ENCODE measurements around the gene WDR64. TPM values are rescaled to one million over a fixed set of nuclear protein-coding genes. Genes with fewer than 3 reads are reported as not detected.

The WDR64 gene
- total and polyA plus RNA-seq, 2 experiments from 2014 or later = 0.07 TPM; not detected in 1

- TF ChIP-seq EZH2phosphoT487 (IDR thresholded peaks at IDR 0.05; ENCODE audit: low read depth, severe bottlenecking, unreplicated experiment) (no peak), EZH2 (IDR thresholded peaks at IDR 0.05; ENCODE audit: borderline replicate concordance) (no peak)
- TF ChIP-seq, protein P1, sequence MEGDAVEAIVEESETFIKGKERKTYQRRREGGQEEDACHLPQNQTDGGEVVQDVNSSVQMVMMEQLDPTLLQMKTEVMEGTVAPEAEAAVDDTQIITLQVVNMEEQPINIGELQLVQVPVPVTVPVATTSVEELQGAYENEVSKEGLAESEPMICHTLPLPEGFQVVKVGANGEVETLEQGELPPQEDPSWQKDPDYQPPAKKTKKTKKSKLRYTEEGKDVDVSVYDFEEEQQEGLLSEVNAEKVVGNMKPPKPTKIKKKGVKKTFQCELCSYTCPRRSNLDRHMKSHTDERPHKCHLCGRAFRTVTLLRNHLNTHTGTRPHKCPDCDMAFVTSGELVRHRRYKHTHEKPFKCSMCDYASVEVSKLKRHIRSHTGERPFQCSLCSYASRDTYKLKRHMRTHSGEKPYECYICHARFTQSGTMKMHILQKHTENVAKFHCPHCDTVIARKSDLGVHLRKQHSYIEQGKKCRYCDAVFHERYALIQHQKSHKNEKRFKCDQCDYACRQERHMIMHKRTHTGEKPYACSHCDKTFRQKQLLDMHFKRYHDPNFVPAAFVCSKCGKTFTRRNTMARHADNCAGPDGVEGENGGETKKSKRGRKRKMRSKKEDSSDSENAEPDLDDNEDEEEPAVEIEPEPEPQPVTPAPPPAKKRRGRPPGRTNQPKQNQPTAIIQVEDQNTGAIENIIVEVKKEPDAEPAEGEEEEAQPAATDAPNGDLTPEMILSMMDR (IDR thresholded peaks at IDR 0.05; ENCODE audit: poor library complexity) = no peak
- no peak overlapping the region for H2AFZ ChIP-seq
- H3K4me1 ChIP-seq (ENCODE audit: insufficient read depth) = no peaks in the 10 kb centered on the region
- no peaks in the 10 kb centered on the region for H3K9me3 ChIP-seq (ENCODE audit: low read depth)
- H3K36me3 ChIP-seq (replicated peaks; ENCODE audit: insufficient read depth, low read depth) = no peaks in the 10 kb centered on the region
- DNase-seq (ENCODE audit: low spot score) = no peak
- H3K27me3 ChIP-seq = no peaks in the 10 kb centered on the region
- no peaks in the 10 kb centered on the region for H3K79me2 ChIP-seq
- H3K4me3 ChIP-seq = no peak overlapping the region
- H3K9me2 ChIP-seq (replicated peaks; ENCODE audit: insufficient read depth) = no peaks in the 10 kb centered on the region
- WGBS (ENCODE audit: low lambda C conversion rate, missing lambda C conversion rate) = 78% methylated on average over 9 of the region's 9 CpGs
- H3K4me2 ChIP-seq = no peak overlapping the region
- no peaks in the 10 kb centered on the region for H4K20me1 ChIP-seq (ENCODE audit: insufficient read depth, poor library complexity, severe bottlenecking)
- H3K27ac ChIP-seq = no peak overlapping the region
Measured at GRCh38 chr1:241695246-241696171, 43.4 kb downstream of the WDR64 start.

DNA sequence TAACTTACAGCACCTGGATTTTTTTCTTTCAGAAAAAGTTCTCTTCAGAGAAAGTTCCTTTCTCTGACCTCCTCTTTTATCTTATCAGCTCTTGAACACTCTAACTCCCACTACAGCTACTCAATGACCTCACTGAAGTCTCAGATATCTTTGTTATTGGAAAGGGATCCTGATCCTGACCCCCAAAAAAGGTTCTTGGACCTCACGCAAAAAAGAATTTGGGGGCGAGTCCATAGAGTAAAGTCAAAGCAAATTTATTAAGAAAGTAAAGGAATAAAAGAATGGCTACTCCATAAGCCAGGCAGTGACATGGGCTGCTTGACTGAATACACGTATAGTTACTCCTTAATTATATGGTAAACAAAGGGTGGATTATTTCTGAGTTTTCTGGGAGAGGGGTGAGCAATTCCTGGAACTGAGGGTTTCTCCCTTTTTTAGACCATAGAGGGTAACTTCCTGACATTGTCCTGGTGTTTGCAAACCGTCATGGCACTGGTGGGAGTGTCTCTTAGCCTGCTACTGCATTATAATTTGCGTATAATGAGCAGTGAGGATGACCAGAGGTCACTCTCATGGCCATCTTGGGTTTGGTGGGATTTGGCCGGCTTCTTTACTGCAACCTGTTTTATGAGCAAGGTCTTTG, 44.2 kb downstream of the WDR64 start:
- H3K27me3 ChIP-seq = no peaks in the 10 kb centered on the region
- DNase-seq (ENCODE audit: low spot score) = no peak
- H2AFZ ChIP-seq = no peak overlapping the region
- H3K4me3 ChIP-seq = no peak overlapping the region
- H3K79me2 ChIP-seq = no peaks in the 10 kb centered on the region
- H3K9me3 ChIP-seq (ENCODE audit: low read depth) = no peaks in the 10 kb centered on the region
- no peak overlapping the region for H3K4me2 ChIP-seq
- no peaks in the 10 kb centered on the region for H3K4me1 ChIP-seq (ENCODE audit: insufficient read depth)
- H3K9me2 ChIP-seq (replicated peaks; ENCODE audit: insufficient read depth) = no peaks in the 10 kb centered on the region
- no peak overlapping the region for H3K27ac ChIP-seq
- H3K36me3 ChIP-seq (replicated peaks; ENCODE audit: insufficient read depth, low read depth) = no peaks in the 10 kb centered on the region
- H4K20me1 ChIP-seq (ENCODE audit: insufficient read depth, poor library complexity, severe bottlenecking) = no peaks in the 10 kb centered on the region
- WGBS (ENCODE audit: low lambda C conversion rate, missing lambda C conversion rate) = 63% methylated on average over 6 of the region's 6 CpGs
- TF ChIP-seq EZH2 (IDR thresholded peaks at IDR 0.05; ENCODE audit: borderline replicate concordance) = no peak
- TF ChIP-seq, protein P1 (IDR thresholded peaks at IDR 0.05; ENCODE audit: poor library complexity) = no peak
- no peak for TF ChIP-seq EZH2phosphoT487 (IDR thresholded peaks at IDR 0.05; ENCODE audit: low read depth, severe bottlenecking, unreplicated experiment)

DNA sequence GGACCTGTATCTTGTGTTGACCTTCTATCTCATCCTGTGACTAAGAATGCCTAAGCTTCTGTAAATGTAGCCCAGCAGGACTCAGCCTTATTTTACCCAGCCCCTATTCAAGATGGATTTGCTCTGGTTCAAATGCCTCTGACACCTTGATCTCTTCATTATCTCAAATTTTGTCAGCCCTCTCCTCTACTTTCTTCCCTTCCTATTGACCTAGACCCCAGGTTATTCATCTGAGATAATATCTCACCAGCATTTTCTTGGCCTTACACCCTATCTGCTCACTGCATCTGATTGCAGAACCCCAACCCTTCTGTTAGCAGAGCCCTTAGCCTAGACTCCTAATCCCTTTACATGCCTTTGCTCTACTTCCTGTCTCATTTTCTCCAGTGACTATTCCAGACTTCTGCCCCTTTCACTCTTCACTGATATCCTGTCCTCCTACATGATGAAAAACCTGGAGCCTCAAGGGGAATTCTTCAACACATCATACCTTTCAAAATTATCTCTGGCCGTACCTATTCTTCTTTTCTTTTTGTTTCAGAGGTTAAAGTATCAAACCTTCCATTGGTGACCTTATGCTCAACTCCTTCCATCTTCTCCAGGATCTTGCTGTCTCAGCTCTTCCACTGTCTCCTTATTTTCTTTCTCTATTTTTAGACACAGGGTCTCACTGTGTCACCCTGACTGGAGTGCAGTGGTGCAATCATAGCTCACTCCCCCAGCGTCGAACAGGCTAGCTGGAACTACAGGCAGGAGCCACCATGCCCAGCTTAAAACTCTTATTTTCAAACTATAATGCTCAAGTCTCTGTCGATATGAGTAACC, 44.9 kb downstream of the WDR64 start:
- Histone ChIP-seq H3K4me1 (ENCODE audit: insufficient read depth) (no peaks in the 10 kb centered on the region), H3K9me3 (ENCODE audit: low read depth) (no peaks in the 10 kb centered on the region), H3K27ac (no peak overlapping the region), H4K20me1 (ENCODE audit: insufficient read depth, poor library complexity, severe bottlenecking) (no peaks in the 10 kb centered on the region), H3K27me3 (no peaks in the 10 kb centered on the region), H3K4me2 (no peak overlapping the region), H3K36me3 (replicated peaks; ENCODE audit: insufficient read depth, low read depth) (no peaks in the 10 kb centered on the region), H3K79me2 (no peaks in the 10 kb centered on the region), H3K4me3 (no peak overlapping the region), H2AFZ (no peak overlapping the region), H3K9me2 (replicated peaks; ENCODE audit: insufficient read depth) (no peaks in the 10 kb centered on the region)
- no peak for DNase-seq (ENCODE audit: low spot score)
- TF ChIP-seq EZH2phosphoT487 (IDR thresholded peaks at IDR 0.05; ENCODE audit: low read depth, severe bottlenecking, unreplicated experiment) = no peak
- TF ChIP-seq EZH2 (IDR thresholded peaks at IDR 0.05; ENCODE audit: borderline replicate concordance) = no peak
- TF ChIP-seq, protein P1 (IDR thresholded peaks at IDR 0.05; ENCODE audit: poor library complexity) = no peak
- WGBS (ENCODE audit: low lambda C conversion rate, missing lambda C conversion rate) = 87% methylated on average over 4 of the region's 4 CpGs

All from hepatocyte (in vitro differentiated cells).